Gastroesophageal sphincter (tissue), 3 donors: ENCODE results near the gene MCM7.
A peak's percentile ranks its signal among the peaks of the same experiment; 100 is the strongest.

Experiments used
- POLR2A ChIP-seq, 2 donors: fragments of 450-650 bp; IDR thresholded peaks; one replicate each; pipeline ENCODE4 v1.6.1; 2017; ENCODE audit warnings: antibody characterized with exemption in 2 of 2, mild to moderate bottlenecking in 2 of 2, moderate library complexity in 1 of 2
- POLR2AphosphoS5 ChIP-seq: sonication (generic); formaldehyde crosslinking; IDR thresholded peaks from one replicate; pipeline ENCODE4 v1.6.1; 2017; ENCODE audit warnings: antibody characterized with exemption
- TF ChIP-seq, protein P1 (sequence below), 4 experiments: fragments of 200-600 bp in 2 of 4; fragments of 450-650 bp in 2 of 4; sonication (generic) in 1 of 4; IDR thresholded peaks; one replicate each; pipeline ENCODE4 v1.5.1; 2017 to 2019; ENCODE audit warnings: antibody characterized with exemption in 4 of 4, mild to moderate bottlenecking in 2 of 4, moderate library complexity in 2 of 4

DNA sequence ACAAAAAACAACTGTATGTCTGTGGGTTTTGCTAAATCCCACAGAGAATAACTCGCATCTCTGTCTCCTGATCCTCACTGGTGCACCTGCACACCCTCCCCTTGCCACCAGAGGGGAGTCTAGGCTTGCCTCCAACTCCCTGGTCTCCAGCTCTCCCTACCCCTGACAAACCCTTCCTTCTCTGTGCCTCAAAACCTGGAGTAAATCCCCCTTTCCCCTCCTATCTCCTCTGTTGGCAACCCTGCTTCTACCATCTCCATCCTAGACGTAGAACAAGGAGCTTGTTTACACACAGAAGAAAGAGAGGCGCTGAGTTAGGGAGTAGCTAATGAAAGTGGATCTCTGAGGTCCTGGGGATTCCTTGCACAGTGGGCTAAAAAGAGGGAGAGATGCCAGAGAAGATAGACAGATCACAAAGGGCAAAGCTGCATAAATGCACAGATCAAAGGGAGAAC, 31.5 kb upstream of the MCM7 start:
- TF ChIP-seq, protein P1, sequence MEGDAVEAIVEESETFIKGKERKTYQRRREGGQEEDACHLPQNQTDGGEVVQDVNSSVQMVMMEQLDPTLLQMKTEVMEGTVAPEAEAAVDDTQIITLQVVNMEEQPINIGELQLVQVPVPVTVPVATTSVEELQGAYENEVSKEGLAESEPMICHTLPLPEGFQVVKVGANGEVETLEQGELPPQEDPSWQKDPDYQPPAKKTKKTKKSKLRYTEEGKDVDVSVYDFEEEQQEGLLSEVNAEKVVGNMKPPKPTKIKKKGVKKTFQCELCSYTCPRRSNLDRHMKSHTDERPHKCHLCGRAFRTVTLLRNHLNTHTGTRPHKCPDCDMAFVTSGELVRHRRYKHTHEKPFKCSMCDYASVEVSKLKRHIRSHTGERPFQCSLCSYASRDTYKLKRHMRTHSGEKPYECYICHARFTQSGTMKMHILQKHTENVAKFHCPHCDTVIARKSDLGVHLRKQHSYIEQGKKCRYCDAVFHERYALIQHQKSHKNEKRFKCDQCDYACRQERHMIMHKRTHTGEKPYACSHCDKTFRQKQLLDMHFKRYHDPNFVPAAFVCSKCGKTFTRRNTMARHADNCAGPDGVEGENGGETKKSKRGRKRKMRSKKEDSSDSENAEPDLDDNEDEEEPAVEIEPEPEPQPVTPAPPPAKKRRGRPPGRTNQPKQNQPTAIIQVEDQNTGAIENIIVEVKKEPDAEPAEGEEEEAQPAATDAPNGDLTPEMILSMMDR (IDR thresholded peaks at IDR 0.05) = peak; percentile 58 to 82 (median 70)
- TF ChIP-seq POLR2A (IDR thresholded peaks at IDR 0.05) (no peak), POLR2AphosphoS5 (no peak)
